CD8-positive, alpha-beta memory T cell (primary cell): ENCODE measurements around the gene CD79A. TPM values are rescaled to one million over a fixed set of nuclear protein-coding genes. Genes with fewer than 3 reads are reported as not detected.

Source experiments
- CTCF ChIA-PET: fragments of 350-600 bp; sonication (Branson Sonifier 250); formaldehyde crosslinking; loops from one replicate; lab custom pipeline; 2021; ENCODE audit warnings: antibody characterized with exemption; lab: Charles Lee
- POLR2A ChIA-PET: fragments of 350-600 bp; sonication (Branson Sonifier 250); formaldehyde crosslinking; loops from one replicate; lab custom pipeline; 2021; ENCODE audit warnings: antibody characterized with exemption; lab: Charles Lee
- DNase-seq, 5 donors: peaks; one replicate each; pipeline versions ENCODE4 v3.0.0 to v3.0.0-alpha.2; 2020 to 2022; ENCODE audit warnings: mixed read lengths in 1 of 5
- H3K27ac ChIP-seq: one replicate; pipeline ENCODE4 v1.7.0; 2013; ENCODE audit warnings: low read depth, mild to moderate bottlenecking, low read length, moderate library complexity
- H3K27me3 ChIP-seq: 2 replicates; pipeline ENCODE4 v1.7.0; 2013; ENCODE audit warnings: low read length, mild to moderate bottlenecking; ENCODE audit not compliant: insufficient read depth, poor library complexity, severe bottlenecking
- H3K36me3 ChIP-seq: 2 replicates; pipeline ENCODE4 v1.7.0; 2013; ENCODE audit warnings: mild to moderate bottlenecking, low read length, moderate library complexity; ENCODE audit not compliant: insufficient read depth
- H3K4me1 ChIP-seq: 2 replicates; pipeline ENCODE4 v1.7.0; 2013; ENCODE audit warnings: mild to moderate bottlenecking, low read length, moderate library complexity; ENCODE audit not compliant: insufficient read depth
- H3K4me3 ChIP-seq: 2 replicates; pipeline ENCODE4 v1.7.0; 2013; ENCODE audit warnings: mild to moderate bottlenecking, low read length
- H3K9me3 ChIP-seq: 2 replicates; pipeline ENCODE4 v1.7.0; 2013; ENCODE audit warnings: mild to moderate bottlenecking, low read length
- H3K27ac Mint-ChIP-seq, 8 donors: one replicate each; pipeline ENCODE4 v1.8.0; 2020 to 2021; ENCODE audit warnings: mixed read lengths in 8 of 8, mild to moderate bottlenecking in 6 of 8, inconsistent platforms in 3 of 8, moderate library complexity in 3 of 8
- H3K27me3 Mint-ChIP-seq, 2 donors: one replicate each; pipeline ENCODE4 v1.8.0; 2020 to 2021; ENCODE audit warnings: mixed read lengths in 2 of 2, mild to moderate bottlenecking in 1 of 2, moderate library complexity in 1 of 2
- H3K36me3 Mint-ChIP-seq, 3 donors: one replicate each; pipeline ENCODE4 v1.8.0; 2020 to 2021; ENCODE audit warnings: mixed read lengths in 3 of 3, inconsistent platforms in 1 of 3, mild to moderate bottlenecking in 1 of 3
- H3K4me1 Mint-ChIP-seq, 3 donors: one replicate each; pipeline ENCODE4 v1.8.0; 2020 to 2021; ENCODE audit warnings: mixed read lengths in 3 of 3, inconsistent platforms in 1 of 3, mild to moderate bottlenecking in 1 of 3
- H3K4me3 Mint-ChIP-seq, 7 donors: one replicate each; pipeline ENCODE4 v1.8.0; 2020 to 2021; ENCODE audit warnings: mixed read lengths in 7 of 7, mild to moderate bottlenecking in 6 of 7, moderate library complexity in 4 of 7, inconsistent platforms in 2 of 7
- H3K9me3 Mint-ChIP-seq, 5 donors: one replicate each; pipeline ENCODE4 v1.8.0; 2020 to 2022; ENCODE audit warnings: mixed read lengths in 5 of 5, mild to moderate bottlenecking in 3 of 5, moderate library complexity in 2 of 5, inconsistent platforms in 1 of 5
- polyA plus RNA-seq: library from polyadenylated mRNA; unstranded; fragments of 300-500 nt; fragmentation: Illumina TruSeq; gene quantifications from one replicate; pipeline ENCODE4 v1.2.3, GENCODE V29; 2021
- total RNA-seq, 2 experiments: library from RNA; stranded (reverse); gene quantifications; one replicate each; pipeline ENCODE4 v1.2.3, GENCODE V29; 2021

The CD79A gene
- total and polyA plus RNA-seq, 3 experiments from 2014 or later: 1.3 to 9.4 (median 2.2) TPM

- H3K27ac ChIP-seq: peak overlapping the region; percentile 89
- peaks cover 0 to 2% of the 10 kb centered on the region in 2 donors for H3K27me3 Mint-ChIP-seq
- CTCF ChIA-PET: interaction anchor here (0.9 to 13.0 kb wide), 8 partner anchors 10 to 63 kb away, joined by 3 to 227 read pairs (median 6); partner anchors contain the start of genes CD79A and RPS19
- H3K4me1 ChIP-seq: peaks cover 69% of the 10 kb centered on the region
- no peaks in the 10 kb centered on the region for H3K9me3 ChIP-seq
- peak overlapping the region; percentile 85 to 99 (median 94) for H3K4me3 Mint-ChIP-seq
- peak overlapping the region; percentile 92 for H3K4me3 ChIP-seq
- H3K4me1 Mint-ChIP-seq: peaks cover 54 to 69% (median 55%) of the 10 kb centered on the region in 3 donors
- peaks cover 13 to 83% (median 18%) of the 10 kb centered on the region in 3 donors for H3K36me3 Mint-ChIP-seq
- H3K27me3 ChIP-seq: no peaks in the 10 kb centered on the region
- H3K27ac Mint-ChIP-seq: peak overlapping the region; percentile 81 to 99 (median 97)
- POLR2A ChIA-PET: interaction anchor here (0.8 to 10.3 kb wide), 11 partner anchors 8 to 71 kb away, joined by 3 to 190 read pairs (median 11); partner anchors contain the start of genes CD79A, RABAC1 and RPS19
- peak; percentile 70 to 93 (median 85) for DNase-seq
- H3K9me3 Mint-ChIP-seq: no peaks in the 10 kb centered on the region
- H3K36me3 ChIP-seq: peaks cover 37% of the 10 kb centered on the region
These were observed 10.8 kb downstream of the CD79A start for GRCh38 chr19:41887711-41888382.

- no peaks in the 10 kb centered on the region for H3K9me3 ChIP-seq
- H3K27ac ChIP-seq: no peak overlapping the region
- H3K36me3 ChIP-seq: peaks cover 40% of the 10 kb centered on the region
- Mint-ChIP-seq H3K27ac (peak overlapping the region; percentile 81 to 98 (median 95)), H3K36me3 (peaks cover 14 to 81% (median 20%) of the 10 kb centered on the region in 3 donors), H3K4me3 (peak overlapping the region; percentile 85 to 99 (median 94)), H3K9me3 (no peaks in the 10 kb centered on the region), H3K27me3 (peaks cover 0 to 2% of the 10 kb centered on the region in 2 donors), H3K4me1 (peaks cover 59 to 74% (median 61%) of the 10 kb centered on the region in 3 donors)
- H3K4me1 ChIP-seq: peaks cover 73% of the 10 kb centered on the region
- no peaks in the 10 kb centered on the region for H3K27me3 ChIP-seq
- ChIA-PET CTCF (interaction anchor here (1.3 to 13.0 kb wide), 6 partner anchors 14 to 56 kb away, joined by 3 to 227 read pairs (median 32); partner anchors contain the start of genes CD79A and RPS19), POLR2A (interaction anchor here (1.1 to 10.3 kb wide), 7 partner anchors 10 to 59 kb away, joined by 3 to 190 read pairs (median 11); partner anchors contain the start of gene CD79A)
- peak in 2 of 5 donors; percentile 56 to 76 for DNase-seq
- H3K4me3 ChIP-seq: peak overlapping the region; percentile 92
These were observed 11.8 kb downstream of the CD79A start for GRCh38 chr19:41888926-41889325.

GRCh38 chr19:41889896-41890295 lies 12.8 kb downstream of the CD79A start:
- ChIA-PET CTCF (interaction anchor here (4.0 to 13.0 kb wide), 4 partner anchors 13 to 55 kb away, joined by 12 to 227 read pairs (median 69); partner anchors contain the start of genes CD79A and RPS19), POLR2A (interaction anchor here (0.6 to 10.3 kb wide), 7 partner anchors 13 to 39 kb away, joined by 4 to 190 read pairs (median 8); partner anchors contain the start of genes CD79A and RPS19)
- no peaks in the 10 kb centered on the region for H3K27me3 ChIP-seq
- Mint-ChIP-seq H3K27ac (peak overlapping the region; percentile 52 to 98 (median 86)), H3K27me3 (peaks cover 0 to 2% of the 10 kb centered on the region in 2 donors), H3K4me3 (peak overlapping the region; percentile 24 to 99 (median 85)), H3K9me3 (no peaks in the 10 kb centered on the region), H3K36me3 (peaks cover 15 to 77% (median 23%) of the 10 kb centered on the region in 3 donors), H3K4me1 (peaks cover 62 to 78% (median 65%) of the 10 kb centered on the region in 3 donors)
- no peak overlapping the region for H3K4me3 ChIP-seq
- H3K27ac ChIP-seq: no peak overlapping the region
- H3K9me3 ChIP-seq: no peaks in the 10 kb centered on the region
- peaks cover 50% of the 10 kb centered on the region for H3K36me3 ChIP-seq
- DNase-seq: peak in 1 of 5 donors; percentile 40
- peaks cover 79% of the 10 kb centered on the region for H3K4me1 ChIP-seq

- Histone ChIP-seq H3K9me3 (no peaks in the 10 kb centered on the region), H3K27ac (no peak overlapping the region), H3K4me3 (no peak overlapping the region), H3K36me3 (peaks cover 60% of the 10 kb centered on the region), H3K4me1 (peaks cover 82% of the 10 kb centered on the region), H3K27me3 (no peaks in the 10 kb centered on the region)
- peaks cover 64 to 80% (median 65%) of the 10 kb centered on the region in 3 donors for H3K4me1 Mint-ChIP-seq
- peak overlapping the region in 5 of 8 donors; percentile 56 to 94 (median 91) for H3K27ac Mint-ChIP-seq
- ChIA-PET CTCF (interaction anchor here (1.5 to 13.0 kb wide), 5 partner anchors 12 to 54 kb away, joined by 4 to 227 read pairs (median 12); partner anchors contain the start of genes CD79A and RPS19), POLR2A (interaction anchor here (0.7 to 10.3 kb wide), 4 partner anchors 16 to 54 kb away, joined by 3 to 190 read pairs (median 25); partner anchors contain the start of genes CD79A and RPS19)
- peaks cover 0 to 2% of the 10 kb centered on the region in 2 donors for H3K27me3 Mint-ChIP-seq
- H3K36me3 Mint-ChIP-seq: peaks cover 16 to 80% (median 27%) of the 10 kb centered on the region in 3 donors
- H3K9me3 Mint-ChIP-seq: no peaks in the 10 kb centered on the region
- DNase-seq: no peak
- H3K4me3 Mint-ChIP-seq: peak overlapping the region in 1 of 7 donors; percentile 48
These were observed 13.9 kb downstream of the CD79A start for GRCh38 chr19:41890936-41891335.

- Histone ChIP-seq H3K36me3 (peaks cover 66% of the 10 kb centered on the region), H3K4me3 (peak overlapping the region; percentile 32), H3K4me1 (peaks cover 82% of the 10 kb centered on the region), H3K9me3 (no peaks in the 10 kb centered on the region), H3K27me3 (no peaks in the 10 kb centered on the region), H3K27ac (no peak overlapping the region)
- POLR2A ChIA-PET: interaction anchor here (1.2 to 10.3 kb wide), 4 partner anchors 15 to 36 kb away, joined by 3 to 190 read pairs (median 25); partner anchors contain the start of genes CD79A, ERFL and RPS19
- H3K9me3 Mint-ChIP-seq: no peaks in the 10 kb centered on the region
- peaks cover 13 to 71% (median 24%) of the 10 kb centered on the region in 3 donors for H3K36me3 Mint-ChIP-seq
- DNase-seq: no peak
- peak overlapping the region in 4 of 8 donors; percentile 87 to 97 (median 94) for H3K27ac Mint-ChIP-seq
- H3K4me3 Mint-ChIP-seq: peak overlapping the region in 1 of 7 donors; percentile 18
- peaks cover 0 to under 1% of the 10 kb centered on the region in 2 donors for H3K27me3 Mint-ChIP-seq
- peaks cover 54 to 78% (median 63%) of the 10 kb centered on the region in 3 donors for H3K4me1 Mint-ChIP-seq
- CTCF ChIA-PET: interaction anchor here (1.5 to 13.0 kb wide), 5 partner anchors 11 to 53 kb away, joined by 4 to 227 read pairs (median 12); partner anchors contain the start of genes CD79A and RPS19
These were observed 15.3 kb downstream of the CD79A start for GRCh38 chr19:41892173-41892902.

GRCh38 chr19:41893899-41894298 lies 16.8 kb downstream of the CD79A start:
- Histone ChIP-seq H3K4me3 (no peak overlapping the region), H3K27me3 (no peaks in the 10 kb centered on the region), H3K9me3 (no peaks in the 10 kb centered on the region), H3K27ac (no peak overlapping the region), H3K4me1 (peaks cover 83% of the 10 kb centered on the region), H3K36me3 (peaks cover 78% of the 10 kb centered on the region)
- Mint-ChIP-seq H3K9me3 (no peaks in the 10 kb centered on the region), H3K27me3 (no peaks in the 10 kb centered on the region), H3K27ac (peak overlapping the region in 7 of 8 donors; percentile 36 to 95 (median 64)), H3K4me3 (peak overlapping the region in 3 of 7 donors; percentile 28 to 55 (median 39)), H3K36me3 (peaks cover 16 to 74% (median 19%) of the 10 kb centered on the region in 3 donors), H3K4me1 (peaks cover 54 to 81% (median 68%) of the 10 kb centered on the region in 3 donors)
- CTCF ChIA-PET: no interaction called here
- DNase-seq: peak in 1 of 5 donors; percentile 47
- POLR2A ChIA-PET: no interaction called here

GRCh38 chr19:41894350-41894749 lies 17.3 kb downstream of the CD79A start:
- no peaks in the 10 kb centered on the region for H3K27me3 Mint-ChIP-seq
- H3K27ac Mint-ChIP-seq: peak overlapping the region in 7 of 8 donors; percentile 36 to 95 (median 73)
- no peak overlapping the region for H3K27ac ChIP-seq
- peak overlapping the region in 1 of 7 donors; percentile 58 for H3K4me3 Mint-ChIP-seq
- H3K36me3 ChIP-seq: peaks cover 73% of the 10 kb centered on the region
- no peak for DNase-seq
- peaks cover 18 to 74% (median 19%) of the 10 kb centered on the region in 3 donors for H3K36me3 Mint-ChIP-seq
- H3K27me3 ChIP-seq: no peaks in the 10 kb centered on the region
- no peaks in the 10 kb centered on the region for H3K9me3 Mint-ChIP-seq
- no peaks in the 10 kb centered on the region for H3K9me3 ChIP-seq
- POLR2A ChIA-PET: no interaction called here
- H3K4me3 ChIP-seq: no peak overlapping the region
- CTCF ChIA-PET: interaction anchor here (2.6 kb wide), 1 partner anchor 34 kb away, joined by 7 read pairs; the partner anchor contains the start of gene RPS19
- peaks cover 53 to 81% (median 68%) of the 10 kb centered on the region in 3 donors for H3K4me1 Mint-ChIP-seq
- peaks cover 78% of the 10 kb centered on the region for H3K4me1 ChIP-seq
